Caco-2 (cell line): Measurements from ENCODE around the gene POLR2E. TPM values are rescaled to one million over a fixed set of nuclear protein-coding genes. Genes with fewer than 3 reads are reported as not detected.

ENCODE experiments used
- BruUV-seq: library from RNA; stranded (reverse); fragments of 400-500 nt; replicated peaks from 2 replicates; lab custom pipeline; 2021; lab: Mats Ljungman, UMichigan
- CTCF ChIA-PET: fragments of 300-600 bp; sonication (Branson Sonifier 250); formaldehyde crosslinking; loops from one replicate; lab custom pipeline; 2022; ENCODE audit warnings: antibody characterized with exemption; lab: Charles Lee
- POLR2A ChIA-PET: fragments of 300-600 bp; sonication (Branson Sonifier 250); formaldehyde crosslinking; loops from one replicate; lab custom pipeline; 2022; ENCODE audit warnings: antibody characterized with exemption; lab: Charles Lee
- DNase-seq, 2 experiments: peaks; one replicate each; pipeline versions ENCODE4 v3.0.0 to v3.0.0-alpha.2; 2020 to 2022
- H3K27me3 ChIP-seq: replicated peaks from 2 replicates; pipeline ENCODE4 v1.6.0; 2011; ENCODE audit warnings: low read length; ENCODE audit not compliant: control insufficient read depth, insufficient read depth
- H3K36me3 ChIP-seq: 2 replicates; pipeline ENCODE4 v1.5.1; 2011; ENCODE audit warnings: low read length; ENCODE audit not compliant: control insufficient read depth, insufficient read depth
- H3K4me1 ChIP-seq: fragments of 250-450 bp; sonication (Bioruptor Pico); 2 replicates; pipeline ENCODE4 v1.5.1; 2020; ENCODE audit warnings: mild to moderate bottlenecking
- H3K4me3 ChIP-seq: 2 replicates; pipeline ENCODE4 v1.5.1; 2011; ENCODE audit warnings: low read depth, mild to moderate bottlenecking, control low read depth, low read length
- H3K9me3 ChIP-seq: fragments of 250-450 bp; sonication (Bioruptor Pico); 2 replicates; pipeline ENCODE4 v1.5.1; 2020; ENCODE audit warnings: mild to moderate bottlenecking, moderate library complexity
- H3K27ac Mint-ChIP-seq: one replicate; pipeline ENCODE4 v1.8.0; 2022; ENCODE audit warnings: mixed read lengths; ENCODE audit not compliant: unreplicated experiment
- H3K27me3 Mint-ChIP-seq: one replicate; pipeline ENCODE4 v1.8.0; 2022; ENCODE audit warnings: mixed read lengths; ENCODE audit not compliant: insufficient read depth, unreplicated experiment
- H3K36me3 Mint-ChIP-seq: one replicate; pipeline ENCODE4 v1.8.0; 2022; ENCODE audit warnings: mild to moderate bottlenecking, mixed read lengths; ENCODE audit not compliant: insufficient read depth, unreplicated experiment
- H3K4me1 Mint-ChIP-seq: one replicate; pipeline ENCODE4 v1.8.0; 2022; ENCODE audit warnings: low read depth, mixed read lengths; ENCODE audit not compliant: unreplicated experiment
- H3K4me3 Mint-ChIP-seq: one replicate; pipeline ENCODE4 v1.8.0; 2022; ENCODE audit warnings: mild to moderate bottlenecking, moderate library complexity, mixed read lengths; ENCODE audit not compliant: unreplicated experiment
- H3K9me3 Mint-ChIP-seq: one replicate; pipeline ENCODE4 v1.8.0; 2022; ENCODE audit warnings: mixed read lengths; ENCODE audit not compliant: unreplicated experiment
- intact Hi-C: fragments of 100-400 bp; cut with micrococcal nuclease; formaldehyde crosslinking; loops from one replicate; pipeline ENCODE4 v1.10.0; 2022; ENCODE audit not compliant: unreplicated experiment
- total RNA-seq: library from RNA; stranded (reverse); gene quantifications from 2 replicates; pipeline ENCODE4 v1.2.3, GENCODE V29; 2022
- TF ChIP-seq, protein P1 (sequence below), 2 experiments: fragments of 200-600 bp in 1 of 2; IDR thresholded peaks; 1 replicate in 1 of 2; 2 replicates in 1 of 2; pipeline versions ENCODE4 v1.5.1 to v1.8.0; 2011 to 2022; ENCODE audit warnings: antibody characterized with exemption in 1 of 2, control low read depth in 1 of 2, inconsistent platforms in 1 of 2, low read depth in 1 of 2, low read length in 1 of 2, mild to moderate bottlenecking in 1 of 2, moderate library complexity in 1 of 2; ENCODE audit not compliant: insufficient read depth in 1 of 2, severe bottlenecking in 1 of 2, unreplicated experiment in 1 of 2

The POLR2E gene
- total RNA-seq, 1 experiment from 2014 or later, result 264 TPM

DNA sequence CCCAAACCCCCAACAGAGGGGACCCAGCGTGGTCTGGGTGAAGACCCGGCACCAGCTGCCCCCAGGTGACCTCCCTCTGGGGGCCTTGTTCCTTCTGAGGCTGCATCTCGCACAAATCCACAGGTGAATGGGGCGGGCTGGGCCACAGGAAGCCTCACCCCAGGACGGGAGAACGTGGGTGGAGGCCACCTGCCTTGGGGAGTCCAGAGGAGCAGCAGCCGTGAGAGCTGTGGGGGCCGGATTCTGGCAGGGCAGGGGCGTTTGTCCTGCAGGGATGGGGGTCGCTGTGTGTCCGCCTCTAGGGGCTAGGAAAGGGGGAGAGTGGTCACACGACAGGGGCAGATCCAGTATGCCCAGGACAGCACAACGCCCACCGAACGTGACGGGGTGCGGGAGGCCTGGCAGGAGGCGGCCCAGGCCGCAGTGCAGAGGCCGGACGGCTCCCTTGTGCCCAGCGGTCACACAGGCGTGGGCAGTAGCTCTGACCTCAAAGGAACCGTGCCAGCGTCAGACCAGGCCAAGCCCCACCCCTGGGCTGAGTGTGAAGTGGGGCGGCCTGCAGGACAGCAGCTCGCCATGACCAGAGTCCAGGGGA is 6.7 kb downstream of the POLR2E start:
- Histone ChIP-seq H3K9me3 (no peaks in the 10 kb centered on the region), H3K4me1 (no peaks in the 10 kb centered on the region), H3K27me3 (no peaks in the 10 kb centered on the region), H3K4me3 (no peak overlapping the region), H3K36me3 (no peaks in the 10 kb centered on the region; the same call in 1 of the 2 replicates)
- H3K9me3 Mint-ChIP-seq, result no peaks in the 10 kb centered on the region
- H3K4me3 Mint-ChIP-seq, result no peak overlapping the region
- DNase-seq, result no peak
- peak overlapping the region; percentile 60 for H3K27ac Mint-ChIP-seq
- intact Hi-C loops, result no loop called here
- ChIA-PET POLR2A (no interaction called here), CTCF (no interaction called here)
- peaks cover 74% of the 10 kb centered on the region for H3K36me3 Mint-ChIP-seq
- no peaks in the 10 kb centered on the region for H3K27me3 Mint-ChIP-seq
- TF ChIP-seq, protein P1, sequence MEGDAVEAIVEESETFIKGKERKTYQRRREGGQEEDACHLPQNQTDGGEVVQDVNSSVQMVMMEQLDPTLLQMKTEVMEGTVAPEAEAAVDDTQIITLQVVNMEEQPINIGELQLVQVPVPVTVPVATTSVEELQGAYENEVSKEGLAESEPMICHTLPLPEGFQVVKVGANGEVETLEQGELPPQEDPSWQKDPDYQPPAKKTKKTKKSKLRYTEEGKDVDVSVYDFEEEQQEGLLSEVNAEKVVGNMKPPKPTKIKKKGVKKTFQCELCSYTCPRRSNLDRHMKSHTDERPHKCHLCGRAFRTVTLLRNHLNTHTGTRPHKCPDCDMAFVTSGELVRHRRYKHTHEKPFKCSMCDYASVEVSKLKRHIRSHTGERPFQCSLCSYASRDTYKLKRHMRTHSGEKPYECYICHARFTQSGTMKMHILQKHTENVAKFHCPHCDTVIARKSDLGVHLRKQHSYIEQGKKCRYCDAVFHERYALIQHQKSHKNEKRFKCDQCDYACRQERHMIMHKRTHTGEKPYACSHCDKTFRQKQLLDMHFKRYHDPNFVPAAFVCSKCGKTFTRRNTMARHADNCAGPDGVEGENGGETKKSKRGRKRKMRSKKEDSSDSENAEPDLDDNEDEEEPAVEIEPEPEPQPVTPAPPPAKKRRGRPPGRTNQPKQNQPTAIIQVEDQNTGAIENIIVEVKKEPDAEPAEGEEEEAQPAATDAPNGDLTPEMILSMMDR (IDR thresholded peaks at IDR 0.05; ENCODE audit: insufficient read depth in 1 of 2, low read depth in 1 of 2, low read length in 1 of 2, severe bottlenecking in 1 of 2, unreplicated experiment in 1 of 2), result no peak
- no peaks in the 10 kb centered on the region for H3K4me1 Mint-ChIP-seq
- no TSS peak for BruUV-seq

GRCh38 chr19:1087813-1088415 is 7.3 kb downstream of the POLR2E start:
- peaks cover 74% of the 10 kb centered on the region for H3K36me3 Mint-ChIP-seq
- ChIA-PET POLR2A (no interaction called here), CTCF (no interaction called here)
- TF ChIP-seq, protein P1 (IDR thresholded peaks at IDR 0.05; ENCODE audit: insufficient read depth in 1 of 2, low read depth in 1 of 2, low read length in 1 of 2, severe bottlenecking in 1 of 2, unreplicated experiment in 1 of 2), result no peak
- no peaks in the 10 kb centered on the region for H3K4me1 Mint-ChIP-seq
- no peaks in the 10 kb centered on the region for H3K27me3 Mint-ChIP-seq
- Histone ChIP-seq H3K27me3 (no peaks in the 10 kb centered on the region), H3K4me1 (no peaks in the 10 kb centered on the region), H3K4me3 (no peak overlapping the region), H3K36me3 (no peaks in the 10 kb centered on the region; the same call in 1 of the 2 replicates), H3K9me3 (no peaks in the 10 kb centered on the region)
- H3K4me3 Mint-ChIP-seq, result no peak overlapping the region
- BruUV-seq, result TSS peak; percentile 5
- intact Hi-C loops, result no loop called here
- peak overlapping the region; percentile 60 for H3K27ac Mint-ChIP-seq
- DNase-seq, result no peak
- H3K9me3 Mint-ChIP-seq, result no peaks in the 10 kb centered on the region

DNA sequence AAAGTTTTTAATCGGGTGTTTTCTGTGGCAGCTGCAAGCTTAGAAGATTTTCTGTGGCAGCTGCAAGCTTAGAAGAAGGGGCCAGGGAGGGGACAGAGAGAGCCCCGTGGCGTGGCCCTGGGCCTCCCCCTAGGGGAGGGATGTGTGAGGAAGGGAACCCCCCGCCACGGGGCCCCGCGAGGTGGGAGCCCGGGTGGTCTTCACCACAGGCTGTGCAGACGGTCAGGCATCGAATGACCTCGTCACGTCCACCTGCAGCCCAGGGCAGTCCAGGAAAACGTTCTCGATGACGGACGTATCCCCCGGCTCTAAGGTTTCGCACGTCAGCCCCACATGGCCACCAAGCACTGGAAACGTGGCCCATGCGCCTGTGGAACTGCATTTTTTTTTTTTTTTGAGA is 8.6 kb downstream of the POLR2E start:
- Histone ChIP-seq H3K4me1 (no peaks in the 10 kb centered on the region), H3K4me3 (no peak overlapping the region), H3K9me3 (no peaks in the 10 kb centered on the region), H3K36me3 (no peaks in the 10 kb centered on the region; the same call in 1 of the 2 replicates), H3K27me3 (no peaks in the 10 kb centered on the region)
- ChIA-PET POLR2A (no interaction called here), CTCF (interaction anchor here (0.7 kb wide), 1 partner anchor 46 kb away, joined by 3 read pairs; no protein-coding TSS in a partner anchor)
- BruUV-seq, result no TSS peak
- no peaks in the 10 kb centered on the region for H3K4me1 Mint-ChIP-seq
- DNase-seq, result no peak
- peaks cover 77% of the 10 kb centered on the region for H3K36me3 Mint-ChIP-seq
- no peaks in the 10 kb centered on the region for H3K27me3 Mint-ChIP-seq
- no peak overlapping the region for H3K27ac Mint-ChIP-seq
- intact Hi-C loops, result no loop called here
- TF ChIP-seq, protein P1 (IDR thresholded peaks at IDR 0.05; ENCODE audit: insufficient read depth in 1 of 2, low read depth in 1 of 2, low read length in 1 of 2, severe bottlenecking in 1 of 2, unreplicated experiment in 1 of 2), result no peak
- H3K4me3 Mint-ChIP-seq, result no peak overlapping the region
- H3K9me3 Mint-ChIP-seq, result no peaks in the 10 kb centered on the region
